A673 (cell line): ENCODE data around the gene NABP1.

Experiments
- CTCF ChIP-seq: fragments of 300-800, 200-600 bp; sonication (generic); conservative IDR thresholded peaks from 2 replicates; pipeline ENCODE4 v1.5.1; 2017; ENCODE audit warnings: low read depth, mild to moderate bottlenecking, antibody characterized with exemption, low read length, moderate library complexity, mixed read lengths
- EZH2 ChIP-seq: fragments of 200-600 bp; sonication (generic); IDR thresholded peaks from 2 replicates; pipeline ENCODE4 v1.6.1; 2017; ENCODE audit warnings: borderline replicate concordance, low read depth, mild to moderate bottlenecking, mixed read lengths, antibody characterized with exemption, low read length; ENCODE audit not compliant: poor library complexity, severe bottlenecking

GRCh38 chr2:191675807-191676721, 1.9 kb upstream of the NABP1 start:
- TF ChIP-seq CTCF (no peak), EZH2 (no peak)
